Osteocyte (in vitro differentiated cells): ENCODE data around the gene AKAP17A. TPM values are rescaled to one million over a fixed set of nuclear protein-coding genes. Genes with fewer than 3 reads are reported as not detected.
"Not testable (repeated sequence)": the region's sequence is repeated elsewhere in the genome, so short reads cannot be mapped to it uniquely, and the experiment has no call there.

Experiments used
- DNase-seq: peaks from one replicate; pipeline ENCODE4 v3.0.0; 2021; ENCODE audit warnings: mixed read lengths; ENCODE audit not compliant: unreplicated experiment; ENCODE audit errors: extremely low spot score
- H3K27ac Mint-ChIP-seq: one replicate; pipeline ENCODE4 v1.8.0; 2021; ENCODE audit warnings: mild to moderate bottlenecking, mixed read lengths; ENCODE audit not compliant: unreplicated experiment
- H3K27me3 Mint-ChIP-seq: one replicate; pipeline ENCODE4 v1.8.0; 2021; ENCODE audit warnings: mixed read lengths; ENCODE audit not compliant: unreplicated experiment
- H3K36me3 Mint-ChIP-seq: one replicate; pipeline ENCODE4 v1.8.0; 2021; ENCODE audit warnings: mixed read lengths; ENCODE audit not compliant: unreplicated experiment
- H3K4me1 Mint-ChIP-seq: one replicate; pipeline ENCODE4 v1.8.0; 2021; ENCODE audit warnings: mixed read lengths; ENCODE audit not compliant: unreplicated experiment
- H3K4me3 Mint-ChIP-seq: one replicate; pipeline ENCODE4 v1.8.0; 2021; ENCODE audit warnings: mild to moderate bottlenecking, moderate library complexity, mixed read lengths; ENCODE audit not compliant: unreplicated experiment
- H3K9me3 Mint-ChIP-seq: one replicate; pipeline ENCODE4 v1.8.0; 2021; ENCODE audit warnings: mixed read lengths; ENCODE audit not compliant: unreplicated experiment
- CTCF ChIP-seq: fragments of 200-600 bp; sonication (generic); IDR thresholded peaks from 2 replicates; pipeline ENCODE4 v1.5.0; 2021; ENCODE audit warnings: antibody characterized with exemption, mild to moderate bottlenecking, moderate library complexity
- total RNA-seq: library from RNA; stranded (reverse); gene quantifications from 2 replicates; pipeline ENCODE4 v1.2.1, GENCODE V29; 2021

AKAP17A gene
- total RNA-seq, 1 donor from 2014 or later = 48.7 TPM

DNA sequence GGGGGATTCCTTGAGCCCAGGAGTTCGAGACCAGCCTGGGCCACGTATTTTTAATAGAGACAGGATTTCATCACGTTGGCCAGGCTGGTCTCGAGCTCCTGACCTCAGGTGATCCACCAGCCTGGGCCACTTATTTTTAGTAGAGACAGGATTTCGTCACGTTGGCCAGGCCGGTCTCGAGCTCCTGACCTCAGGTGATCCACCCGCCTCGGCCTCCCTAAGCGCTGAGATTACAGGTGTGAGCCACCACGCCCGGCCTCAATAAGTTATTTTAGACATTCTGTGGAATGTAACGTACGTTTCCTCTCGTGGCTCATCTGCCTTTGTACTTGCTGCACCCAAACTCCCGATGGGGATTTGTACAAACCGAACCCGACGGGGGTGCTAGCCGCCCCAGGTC, 32.3 kb downstream of the AKAP17A start:
- Mint-ChIP-seq H3K27me3 (peaks cover 3% of the 10 kb centered on the region), H3K36me3 (no peaks in the 10 kb centered on the region), H3K27ac (no peak overlapping the region), H3K4me1 (no peaks in the 10 kb centered on the region), H3K9me3 (no peaks in the 10 kb centered on the region), H3K4me3 (no peak overlapping the region)
- no peak for TF ChIP-seq CTCF
- DNase-seq = no peak

DNA sequence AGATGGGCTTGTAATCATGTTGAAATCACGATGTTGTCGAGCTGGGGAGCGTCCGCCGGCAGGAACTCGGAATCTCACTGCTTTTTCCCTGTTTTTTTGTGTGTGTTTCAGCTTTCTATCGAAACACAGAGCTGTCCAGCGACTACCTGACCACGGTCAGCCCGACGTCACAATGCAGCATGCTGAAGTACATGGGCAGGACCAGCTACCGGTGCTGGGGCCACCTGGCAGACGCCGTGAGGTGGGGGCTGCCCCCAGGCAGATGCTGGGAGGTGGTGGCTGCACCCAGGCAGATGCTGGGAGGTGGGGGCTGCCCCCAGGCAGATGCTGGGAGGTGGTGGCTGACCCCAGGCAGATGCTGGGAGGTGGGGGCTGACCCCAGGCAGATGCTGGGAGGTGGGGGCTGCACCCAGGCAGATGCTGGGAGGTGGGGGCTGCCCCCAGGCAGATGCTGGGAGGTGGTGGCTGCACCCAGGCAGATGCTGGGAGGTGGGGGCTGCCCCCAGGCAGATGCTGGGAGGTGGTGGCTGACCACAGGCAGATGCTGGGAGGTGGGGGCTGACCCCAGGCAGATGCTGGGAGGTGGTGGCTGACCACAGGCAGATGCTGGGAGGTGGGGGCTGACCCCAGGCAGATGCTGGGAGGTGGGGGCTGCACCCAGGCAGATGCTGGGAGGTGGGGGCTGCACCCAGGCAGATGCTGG, 32.9 kb downstream of the AKAP17A start:
- not testable (repeated sequence) for H3K4me1 Mint-ChIP-seq, H3K9me3 Mint-ChIP-seq, H3K36me3 Mint-ChIP-seq, H3K27ac Mint-ChIP-seq, DNase-seq, H3K27me3 Mint-ChIP-seq, H3K4me3 Mint-ChIP-seq

- peaks cover 10% of the 10 kb centered on the region for H3K27me3 Mint-ChIP-seq
- H3K9me3 Mint-ChIP-seq, H3K4me1 Mint-ChIP-seq, DNase-seq, H3K27ac Mint-ChIP-seq, H3K4me3 Mint-ChIP-seq, H3K36me3 Mint-ChIP-seq: not testable (repeated sequence)
These were observed 33.4 kb downstream of the AKAP17A start for GRCh38 chrX:1624861-1625215.

DNA sequence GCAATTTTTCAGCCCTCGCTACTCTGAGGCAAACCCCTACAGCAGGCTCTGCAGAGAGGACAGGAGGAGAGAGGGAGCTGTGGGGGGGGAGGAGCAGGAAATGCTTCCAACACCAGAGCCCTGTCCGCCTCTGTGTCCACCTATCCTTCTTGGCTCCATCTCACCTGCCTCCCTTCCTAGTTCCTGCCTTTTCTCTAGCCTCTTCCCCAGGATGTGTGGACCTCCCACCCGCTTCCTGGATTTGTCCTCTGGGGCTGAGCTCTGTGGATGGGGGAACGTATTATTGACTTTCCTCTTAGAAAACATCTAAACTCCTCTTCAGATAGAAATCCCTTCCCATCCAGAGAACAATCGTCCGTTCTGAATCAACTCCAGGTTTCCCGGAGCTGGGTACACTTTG, 37.8 kb downstream of the AKAP17A start:
- H3K27ac Mint-ChIP-seq = no peak overlapping the region
- peaks cover 13% of the 10 kb centered on the region for H3K27me3 Mint-ChIP-seq
- H3K4me3 Mint-ChIP-seq = no peak overlapping the region
- H3K9me3 Mint-ChIP-seq = no peaks in the 10 kb centered on the region
- no peak for DNase-seq
- no peaks in the 10 kb centered on the region for H3K36me3 Mint-ChIP-seq
- no peaks in the 10 kb centered on the region for H3K4me1 Mint-ChIP-seq
- no peak for TF ChIP-seq CTCF

DNA sequence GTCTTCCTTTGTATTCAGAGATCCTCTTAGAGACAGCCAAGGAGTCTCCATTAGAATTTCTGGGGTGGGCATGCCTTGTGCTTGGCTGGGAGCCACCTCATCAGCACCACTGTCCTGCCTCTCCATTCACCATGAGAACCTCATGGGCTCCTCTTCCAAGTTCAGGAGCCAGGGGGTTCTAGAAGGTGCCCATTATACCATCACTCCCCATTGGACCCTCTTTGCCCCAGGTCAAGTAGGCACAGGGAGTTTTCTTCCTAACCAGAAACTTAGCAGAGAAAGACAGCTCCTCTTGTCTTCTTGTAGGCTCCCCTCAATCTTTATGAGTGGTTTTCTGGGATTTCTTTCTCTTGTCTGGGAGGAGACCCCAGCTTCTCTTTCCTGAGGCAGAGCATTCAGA, 54.6 kb downstream of the AKAP17A start:
- no peak for TF ChIP-seq CTCF
- H3K4me3 Mint-ChIP-seq = no peak overlapping the region
- no peaks in the 10 kb centered on the region for H3K36me3 Mint-ChIP-seq
- H3K9me3 Mint-ChIP-seq = no peaks in the 10 kb centered on the region
- peaks cover 9% of the 10 kb centered on the region for H3K4me1 Mint-ChIP-seq
- peaks cover 11% of the 10 kb centered on the region for H3K27me3 Mint-ChIP-seq
- no peak for DNase-seq
- no peak overlapping the region for H3K27ac Mint-ChIP-seq

- no peak for TF ChIP-seq CTCF
- no peak for DNase-seq
- peaks cover 11% of the 10 kb centered on the region for H3K4me1 Mint-ChIP-seq
- H3K9me3 Mint-ChIP-seq = no peaks in the 10 kb centered on the region
- no peaks in the 10 kb centered on the region for H3K36me3 Mint-ChIP-seq
- no peak overlapping the region for H3K27ac Mint-ChIP-seq
- H3K4me3 Mint-ChIP-seq = peak overlapping the region; percentile 63
- peaks cover 4% of the 10 kb centered on the region for H3K27me3 Mint-ChIP-seq
These were observed 58.2 kb downstream of the AKAP17A start for GRCh38 chrX:1649621-1650020.

Other genes with a start within 250 kb of the AKAP17A start
- 394 and 402 TPM in 2 replicates for gene SLC25A6, start 199.5 kb upstream of the AKAP17A start, total RNA-seq
- 33.3 and 35.9 TPM in 2 replicates for gene ASMTL, start 138.7 kb upstream of the AKAP17A start, total RNA-seq
- not detected in 2 replicates for gene P2RY8, start 54.4 kb upstream of the AKAP17A start, total RNA-seq
- not detected in 2 replicates for gene ASMT, start 23.5 kb downstream of the AKAP17A start, total RNA-seq